Mesenchymal stem cell (in vitro differentiated cells and primary cell): ENCODE results near the gene DUSP18.
A peak's percentile ranks its signal among the peaks of the same experiment; 100 is the strongest.

Experiments used
- DNase-seq: peaks from one replicate; pipeline ENCODE4 v3.0.0-alpha.2; 2013
- H2AFZ ChIP-seq: one replicate; pipeline ENCODE4 v1.6.1; 2013; ENCODE audit warnings: low read depth, mild to moderate bottlenecking, control low read depth, inconsistent platforms, low read length, moderate library complexity
- H2AK5ac ChIP-seq: 2 replicates; pipeline ENCODE4 v1.6.1; 2013; ENCODE audit warnings: low read length, moderate library complexity, mild to moderate bottlenecking, inconsistent platforms; ENCODE audit not compliant: severe bottlenecking
- H2BK120ac ChIP-seq: one replicate; pipeline ENCODE4 v1.6.1; 2013; ENCODE audit warnings: low read depth, mild to moderate bottlenecking, inconsistent platforms, low read length, moderate library complexity
- H2BK12ac ChIP-seq, 2 experiments: one replicate each; pipeline ENCODE4 v1.6.1; 2013; ENCODE audit warnings: inconsistent platforms in 2 of 2, low read length in 2 of 2, mild to moderate bottlenecking in 2 of 2, moderate library complexity in 2 of 2, control low read depth in 1 of 2
- H2BK15ac ChIP-seq: one replicate; pipeline ENCODE4 v1.6.1; 2013; ENCODE audit warnings: mild to moderate bottlenecking, low read depth, inconsistent platforms; ENCODE audit not compliant: poor library complexity, severe bottlenecking
- H2BK5ac ChIP-seq: 2 replicates; pipeline ENCODE4 v1.6.1; 2013; ENCODE audit warnings: low read depth, mild to moderate bottlenecking, low read length, control low read depth, inconsistent platforms; ENCODE audit not compliant: poor library complexity, severe bottlenecking
- H3K14ac ChIP-seq, 2 experiments: one replicate each; pipeline ENCODE4 v1.6.1; 2013; ENCODE audit warnings: inconsistent platforms in 2 of 2, low read length in 2 of 2, control low read depth in 1 of 2, mild to moderate bottlenecking in 1 of 2, moderate library complexity in 1 of 2
- H3K18ac ChIP-seq, 2 experiments: one replicate each; pipeline ENCODE4 v1.6.1; 2013; ENCODE audit warnings: inconsistent platforms in 2 of 2, low read length in 2 of 2, control low read depth in 1 of 2, low read depth in 1 of 2, mild to moderate bottlenecking in 1 of 2
- H3K23ac ChIP-seq, 2 experiments: one replicate each; pipeline ENCODE4 v1.6.1; 2013; ENCODE audit warnings: inconsistent platforms in 2 of 2, low read length in 2 of 2, mild to moderate bottlenecking in 2 of 2, moderate library complexity in 2 of 2, control low read depth in 1 of 2
- H3K27ac ChIP-seq: 2 replicates; pipeline ENCODE4 v1.5.1; 2013; ENCODE audit warnings: mild to moderate bottlenecking, moderate library complexity, low read length, control low read depth, inconsistent platforms; ENCODE audit not compliant: poor library complexity, severe bottlenecking
- H3K27me3 ChIP-seq, 2 experiments: 2 replicates each; pipeline versions ENCODE4 v1.6.1 to v1.7.0; 2013; ENCODE audit warnings: low read length in 2 of 2, mild to moderate bottlenecking in 2 of 2, moderate library complexity in 2 of 2, control low read depth in 1 of 2, inconsistent platforms in 1 of 2; ENCODE audit not compliant: control insufficient read depth in 1 of 2, insufficient read depth in 1 of 2
- H3K36me3 ChIP-seq, 2 experiments: 2 replicates each; pipeline versions ENCODE4 v1.6.1 to v1.7.0; 2013; ENCODE audit warnings: low read length in 2 of 2, control low read depth in 1 of 2, inconsistent platforms in 1 of 2, low read depth in 1 of 2, mild to moderate bottlenecking in 1 of 2; ENCODE audit not compliant: insufficient read depth in 2 of 2, control insufficient read depth in 1 of 2
- H3K4ac ChIP-seq, 2 experiments: one replicate each; pipeline ENCODE4 v1.6.1; 2013; ENCODE audit warnings: inconsistent platforms in 2 of 2, low read length in 2 of 2, mild to moderate bottlenecking in 2 of 2, moderate library complexity in 2 of 2, control low read depth in 1 of 2, low read depth in 1 of 2
- H3K4me1 ChIP-seq: 2 replicates; pipeline ENCODE4 v1.6.1; 2013; ENCODE audit warnings: low read depth, low read length, control low read depth; ENCODE audit not compliant: control insufficient read depth, insufficient read depth
- H3K4me2 ChIP-seq: 2 replicates; pipeline ENCODE4 v1.6.1; 2013; ENCODE audit warnings: low read length, mild to moderate bottlenecking, inconsistent platforms; ENCODE audit not compliant: poor library complexity, severe bottlenecking
- H3K4me3 ChIP-seq, 2 experiments: 2 replicates each; pipeline versions ENCODE4 v1.5.1 to v1.7.0; 2013; ENCODE audit warnings: low read length in 2 of 2, mild to moderate bottlenecking in 2 of 2, control low read depth in 1 of 2, low read depth in 1 of 2; ENCODE audit not compliant: insufficient read depth in 1 of 2
- H3K79me1 ChIP-seq: replicated peaks from 2 replicates; pipeline ENCODE4 v1.6.1; 2013; ENCODE audit warnings: mild to moderate bottlenecking, control low read depth, low read length, inconsistent platforms; ENCODE audit not compliant: poor library complexity, severe bottlenecking
- H3K9ac ChIP-seq: 2 replicates; pipeline ENCODE4 v1.7.0; 2013; ENCODE audit warnings: mild to moderate bottlenecking, low read length, moderate library complexity
- H3K9me3 ChIP-seq: 2 replicates; pipeline ENCODE4 v1.7.0; 2013; ENCODE audit warnings: mild to moderate bottlenecking, low read length; ENCODE audit not compliant: control insufficient read depth
- H4K8ac ChIP-seq: one replicate; pipeline ENCODE4 v1.6.1; 2013; ENCODE audit warnings: inconsistent platforms, mild to moderate bottlenecking, low read length, moderate library complexity
- H4K91ac ChIP-seq: one replicate; pipeline ENCODE4 v1.6.1; 2013; ENCODE audit warnings: mild to moderate bottlenecking, low read length, inconsistent platforms
- WGBS: methylation state at CpG from one replicate; pipeline ENCODE4 v1.1.7; 2013; ENCODE audit warnings: mixed read lengths; 5-methylcytosine and 5-hydroxymethylcytosine counted together

Gene DUSP18

GRCh38 chr22:30654361-30654760 is 13.3 kb downstream of the DUSP18 start:
- WGBS: 98% methylated on average over 14 of the region's 14 CpGs
- no peak overlapping the region for H4K91ac ChIP-seq
- no peak overlapping the region for H3K4me2 ChIP-seq

GRCh38 chr22:30652852-30653251 is 14.8 kb downstream of the DUSP18 start:
- no peaks in the 10 kb centered on the region for H3K9me3 ChIP-seq
- H3K23ac ChIP-seq: no peak overlapping the region
- peaks cover 7% of the 10 kb centered on the region for H3K79me1 ChIP-seq
- WGBS: 83% methylated on average over 2 of the region's 2 CpGs
- no peak overlapping the region for H2BK15ac ChIP-seq
- H2BK5ac ChIP-seq: no peak overlapping the region
- DNase-seq: no peak
- H3K14ac ChIP-seq: peak overlapping the region in 1 of 2 experiments; percentile 79
- no peak overlapping the region for H3K9ac ChIP-seq
- no peak overlapping the region for H4K91ac ChIP-seq
- H3K4me3 ChIP-seq: no peak overlapping the region
- no peak overlapping the region for H2BK12ac ChIP-seq
- no peak overlapping the region for H2AK5ac ChIP-seq
- H3K27ac ChIP-seq: no peak overlapping the region
- no peak overlapping the region for H3K4ac ChIP-seq
- no peaks in the 10 kb centered on the region for H3K27me3 ChIP-seq
- no peak overlapping the region for H2BK120ac ChIP-seq
- peaks cover 6% of the 10 kb centered on the region for H3K4me1 ChIP-seq
- no peak overlapping the region for H2AFZ ChIP-seq
- no peak overlapping the region for H4K8ac ChIP-seq
- no peak overlapping the region for H3K18ac ChIP-seq
- peaks cover 9 to 24% of the 10 kb centered on the region in 2 experiments for H3K36me3 ChIP-seq
- no peak overlapping the region for H3K4me2 ChIP-seq

More at GRCh38 chr22:30654361-30654760, 13.3 kb downstream of the DUSP18 start:
- H3K4me1 ChIP-seq: peaks cover 5% of the 10 kb centered on the region
- DNase-seq: no peak
- H2BK12ac ChIP-seq: no peak overlapping the region
- no peak overlapping the region for H3K9ac ChIP-seq
- H3K4me3 ChIP-seq: no peak overlapping the region
- no peak overlapping the region for H4K8ac ChIP-seq
- no peak overlapping the region for H3K23ac ChIP-seq
- H3K36me3 ChIP-seq: peaks cover 6 to 22% of the 10 kb centered on the region in 2 experiments
- no peak overlapping the region for H3K18ac ChIP-seq
- H2BK15ac ChIP-seq: no peak overlapping the region
- no peak overlapping the region for H2BK5ac ChIP-seq
- H3K4ac ChIP-seq: no peak overlapping the region
- H3K79me1 ChIP-seq: peaks cover 3% of the 10 kb centered on the region
- H2AK5ac ChIP-seq: no peak overlapping the region
- no peaks in the 10 kb centered on the region for H3K9me3 ChIP-seq
- no peaks in the 10 kb centered on the region for H3K27me3 ChIP-seq
- no peak overlapping the region for H2AFZ ChIP-seq
- no peak overlapping the region for H3K14ac ChIP-seq
- H2BK120ac ChIP-seq: no peak overlapping the region
- no peak overlapping the region for H3K27ac ChIP-seq

- no peaks in the 10 kb centered on the region for H3K27me3 ChIP-seq
- no peak overlapping the region for H2BK120ac ChIP-seq
- DNase-seq: no peak
- H3K36me3 ChIP-seq: peaks cover 14 to 37% of the 10 kb centered on the region in 2 experiments
- H3K4me2 ChIP-seq: no peak overlapping the region
- no peak overlapping the region for H2AFZ ChIP-seq
- no peak overlapping the region for H3K4ac ChIP-seq
- no peak overlapping the region for H3K27ac ChIP-seq
- no peak overlapping the region for H3K23ac ChIP-seq
- peak overlapping the region; percentile 54 for H4K91ac ChIP-seq
- H3K9me3 ChIP-seq: no peaks in the 10 kb centered on the region
- H3K4me1 ChIP-seq: peaks cover 13% of the 10 kb centered on the region
- H3K79me1 ChIP-seq: peaks cover 16% of the 10 kb centered on the region
- H3K4me3 ChIP-seq: no peak overlapping the region
- no peak overlapping the region for H3K18ac ChIP-seq
- no peak overlapping the region for H3K9ac ChIP-seq
- H4K8ac ChIP-seq: peak overlapping the region; percentile 69
- H2BK5ac ChIP-seq: no peak overlapping the region
- WGBS: 79% methylated on average over 5 of the region's 5 CpGs
- no peak overlapping the region for H2BK15ac ChIP-seq
- H2BK12ac ChIP-seq: no peak overlapping the region
- H3K14ac ChIP-seq: no peak overlapping the region
- no peak overlapping the region for H2AK5ac ChIP-seq
Measured at GRCh38 chr22:30650508-30651116, 17.1 kb downstream of the DUSP18 start.

- Histone ChIP-seq H3K4me3 (no peak overlapping the region), H3K4me1 (peaks cover 13% of the 10 kb centered on the region), H3K4me2 (no peak overlapping the region), H3K27ac (no peak overlapping the region), H3K9ac (peak overlapping the region; percentile 53), H3K9me3 (no peaks in the 10 kb centered on the region), H2BK15ac (no peak overlapping the region), H2AK5ac (no peak overlapping the region), H3K27me3 (no peaks in the 10 kb centered on the region), H3K14ac (no peak overlapping the region), H3K23ac (no peak overlapping the region), H3K36me3 (peaks cover 13 to 30% of the 10 kb centered on the region in 2 experiments), H3K79me1 (peaks cover 15% of the 10 kb centered on the region), H2BK12ac (no peak overlapping the region), H3K4ac (no peak overlapping the region), H4K91ac (no peak overlapping the region), H2BK5ac (no peak overlapping the region), H2AFZ (no peak overlapping the region), H3K18ac (no peak overlapping the region), H2BK120ac (no peak overlapping the region), H4K8ac (no peak overlapping the region)
- DNase-seq: peak; percentile 65
- 40% methylated on average over 1 of the region's 7 CpGs for WGBS
Measured at GRCh38 chr22:30649430-30650007, 18.2 kb downstream of the DUSP18 start.
